Effector CD8-positive, alpha-beta T cell (primary cell): Measurements from ENCODE around the gene PAPPA.

Experiments used
- DNase-seq: peaks from one replicate; lab custom pipeline; 2025; lab: John Stamatoyannopoulos, UW

The PAPPA gene

DNA sequence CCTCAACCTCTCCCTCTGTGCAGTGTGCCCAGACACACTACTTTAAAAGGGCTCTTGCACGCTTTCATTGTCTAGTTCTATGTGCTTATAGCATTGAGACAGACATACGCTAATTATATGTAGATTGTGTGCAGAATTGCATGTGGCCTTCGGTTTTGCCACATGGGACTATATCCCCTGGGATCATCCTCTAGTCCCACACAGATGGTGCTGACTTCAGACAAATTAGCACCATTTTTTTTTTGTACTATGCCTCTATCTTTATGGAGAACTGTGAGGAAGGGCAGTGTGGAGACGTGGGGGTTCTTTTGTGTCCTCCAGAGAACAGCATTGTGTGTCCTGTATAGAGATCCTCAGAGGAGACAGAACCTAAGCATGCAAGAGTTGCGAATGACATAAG is 29.3 kb downstream of the PAPPA start:
- DNase-seq, result no peak

DNA sequence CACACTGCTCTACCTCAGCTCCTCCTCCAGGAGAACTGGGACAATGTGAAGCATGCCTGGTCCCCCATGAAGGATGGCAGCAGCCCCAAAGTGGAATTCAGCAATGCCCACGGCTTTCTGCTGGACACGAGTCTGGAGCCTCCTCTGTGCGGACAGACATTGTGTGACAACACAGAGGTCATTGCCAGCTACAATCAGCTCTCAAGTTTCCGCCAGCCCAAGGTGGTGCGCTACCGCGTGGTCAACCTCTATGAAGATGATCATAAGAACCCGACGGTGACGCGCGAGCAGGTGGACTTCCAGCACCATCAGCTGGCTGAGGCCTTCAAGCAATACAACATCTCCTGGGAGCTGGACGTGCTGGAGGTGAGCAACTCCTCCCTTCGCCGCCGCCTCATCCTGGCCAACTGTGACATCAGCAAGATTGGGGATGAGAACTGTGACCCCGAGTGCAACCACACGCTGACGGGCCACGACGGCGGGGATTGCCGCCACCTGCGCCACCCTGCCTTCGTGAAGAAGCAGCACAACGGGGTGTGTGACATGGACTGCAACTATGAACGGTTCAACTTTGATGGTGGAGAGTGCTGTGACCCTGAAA is 34.1 kb downstream of the PAPPA start:
- DNase-seq, result no peak

DNA sequence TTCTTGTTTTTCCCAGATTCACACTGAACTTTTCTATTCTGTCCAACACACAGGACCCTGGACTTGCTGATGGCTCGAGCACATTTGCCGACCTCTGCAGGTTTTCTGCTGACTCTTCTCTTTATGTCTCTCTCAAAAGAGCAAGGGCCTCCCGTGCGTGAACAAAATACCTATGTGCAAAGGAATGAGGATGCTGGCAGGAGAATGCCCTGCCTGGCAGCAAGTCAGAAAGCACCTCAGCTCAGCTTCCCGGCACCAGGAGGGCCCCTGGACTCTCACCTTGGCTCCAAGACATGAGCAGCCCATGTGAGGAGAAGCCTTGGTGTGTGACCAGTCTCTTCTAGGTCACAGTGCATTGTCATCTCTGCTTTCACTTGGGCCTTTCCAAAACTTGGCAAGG is 36.1 kb downstream of the PAPPA start:
- DNase-seq, result no peak

DNA sequence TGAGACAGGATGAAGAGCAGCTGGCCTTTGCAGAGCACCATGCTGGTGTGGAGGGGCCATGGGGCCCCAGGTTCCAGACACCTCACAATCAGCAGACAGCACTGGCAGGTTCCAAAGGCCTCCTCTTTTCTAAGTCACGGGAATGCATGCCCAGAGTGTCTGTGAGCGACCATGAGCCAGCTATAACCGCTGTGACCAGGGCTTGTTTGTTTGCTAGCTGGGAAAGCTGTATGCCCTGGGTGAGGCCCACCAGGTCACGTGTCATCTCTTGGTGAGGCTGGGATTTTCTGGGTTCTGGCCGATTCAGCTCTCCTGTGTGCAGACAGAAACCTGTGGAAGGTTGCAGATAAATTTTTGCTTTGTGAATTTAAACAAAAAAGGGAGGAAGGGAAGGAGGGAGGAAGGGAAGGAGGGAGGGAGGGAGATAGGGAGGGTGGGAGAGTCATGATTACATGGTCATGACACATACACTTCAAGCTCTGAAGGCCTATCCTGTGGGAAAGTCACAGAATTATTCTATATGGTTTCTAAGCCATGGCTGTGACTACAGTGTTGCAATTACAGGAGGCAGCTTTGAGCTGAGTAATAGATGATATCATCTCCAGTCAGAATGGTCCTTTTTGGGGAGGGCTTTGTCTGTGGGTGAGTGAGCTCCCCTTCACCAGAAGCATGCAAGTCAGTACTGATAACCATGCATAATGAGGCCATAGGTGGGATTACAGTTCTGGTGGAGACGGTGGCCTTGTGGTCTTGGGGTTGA is 37.2 kb downstream of the PAPPA start:
- DNase-seq, result no peak

DNA sequence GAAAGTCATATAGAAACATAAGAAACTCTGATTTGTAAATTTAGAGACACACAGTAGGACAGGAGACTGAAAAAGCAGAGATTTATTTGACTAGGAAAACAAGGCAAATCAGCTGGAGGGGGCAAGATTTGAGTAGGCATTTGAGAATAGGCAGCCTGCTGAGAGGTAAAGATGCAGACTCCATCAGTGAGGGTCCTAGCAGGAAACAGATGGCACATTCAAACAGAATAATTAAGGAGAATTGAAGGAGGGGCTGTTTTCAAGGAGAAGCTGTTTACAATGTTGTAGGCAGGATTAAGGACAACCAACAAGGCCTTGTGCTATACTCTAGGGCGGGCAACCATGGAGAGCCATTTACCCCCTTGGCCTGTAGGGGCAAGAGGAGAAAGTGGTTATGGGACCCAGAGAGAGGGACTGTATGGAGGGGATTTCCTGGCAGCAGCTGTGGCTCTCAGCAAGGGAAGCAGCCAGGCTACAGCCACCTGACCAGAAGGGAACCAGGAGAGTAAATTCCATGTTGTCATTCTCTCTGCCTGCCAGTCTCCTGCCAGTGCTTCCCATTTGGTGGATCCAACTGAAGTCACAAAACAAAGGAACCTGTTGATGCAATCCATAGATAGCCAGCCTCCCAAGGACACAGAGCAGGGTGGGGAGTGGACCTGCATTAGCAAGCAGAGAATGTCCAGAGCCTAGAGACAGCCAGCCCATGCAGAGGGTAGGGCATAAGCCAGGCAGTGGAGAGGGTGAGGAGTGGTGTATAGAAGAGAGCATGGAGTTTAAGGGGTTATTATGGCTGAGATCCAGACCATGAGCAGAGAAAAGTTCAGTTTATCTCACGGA is 38.2 kb downstream of the PAPPA start:
- no peak for DNase-seq

DNA sequence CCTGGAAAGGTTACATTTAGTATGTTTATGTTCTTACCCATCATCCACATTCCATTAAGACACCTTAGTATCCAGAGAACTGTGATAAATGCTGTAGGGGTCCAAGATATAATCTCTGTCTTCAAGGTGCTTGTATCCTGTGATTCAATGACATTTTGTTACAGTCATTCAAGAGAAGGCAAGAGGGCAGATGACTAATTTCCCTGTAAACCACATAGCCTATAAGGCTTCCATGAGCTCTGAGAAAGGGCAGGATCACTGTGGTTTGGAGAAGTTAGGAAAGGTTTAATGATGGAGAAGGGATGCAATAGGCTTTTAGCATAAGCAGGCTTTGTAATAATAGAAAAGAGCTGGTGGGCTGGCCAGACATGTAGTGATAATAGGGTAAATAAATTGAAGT is 40.0 kb downstream of the PAPPA start:
- DNase-seq, result no peak

DNA sequence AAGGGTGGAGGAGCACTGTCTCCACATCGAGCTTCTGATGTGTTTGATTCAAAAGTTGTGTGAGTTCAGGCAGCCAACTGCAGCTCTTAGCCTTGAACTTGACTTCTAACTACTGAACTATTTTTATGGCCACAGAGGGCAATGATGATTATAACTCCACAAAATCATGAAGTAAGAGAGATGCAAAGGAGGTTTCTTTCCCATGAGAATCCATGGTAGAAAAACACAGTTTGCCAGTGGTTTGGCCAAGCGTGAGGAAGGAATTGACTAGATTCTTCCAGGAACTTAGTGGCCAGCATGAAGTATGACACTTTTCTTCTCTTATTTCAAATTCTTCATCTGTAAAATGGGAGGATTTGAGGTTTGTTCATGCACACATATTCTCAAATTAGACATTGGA is 43.2 kb downstream of the PAPPA start:
- DNase-seq, result no peak

DNA sequence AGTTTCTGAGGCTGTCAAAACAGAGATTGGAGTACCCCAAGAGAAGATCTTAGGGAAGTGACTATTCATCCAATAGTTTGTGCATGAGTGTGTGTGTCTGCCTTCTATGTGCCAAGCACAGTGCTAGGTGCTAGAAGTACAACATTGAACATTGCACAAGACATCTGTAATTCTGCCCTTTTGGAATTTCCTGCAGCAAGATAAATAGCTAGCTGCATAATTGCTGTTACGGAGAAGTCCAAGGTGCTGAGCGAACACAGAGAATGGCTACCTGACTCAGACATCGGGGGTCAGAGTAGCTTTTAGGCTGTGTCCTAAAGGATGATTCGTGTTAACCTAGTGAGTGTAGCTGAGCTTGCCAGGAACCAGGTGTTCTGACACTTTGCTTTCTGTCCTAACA is 44.8 kb downstream of the PAPPA start:
- no peak for DNase-seq

DNA sequence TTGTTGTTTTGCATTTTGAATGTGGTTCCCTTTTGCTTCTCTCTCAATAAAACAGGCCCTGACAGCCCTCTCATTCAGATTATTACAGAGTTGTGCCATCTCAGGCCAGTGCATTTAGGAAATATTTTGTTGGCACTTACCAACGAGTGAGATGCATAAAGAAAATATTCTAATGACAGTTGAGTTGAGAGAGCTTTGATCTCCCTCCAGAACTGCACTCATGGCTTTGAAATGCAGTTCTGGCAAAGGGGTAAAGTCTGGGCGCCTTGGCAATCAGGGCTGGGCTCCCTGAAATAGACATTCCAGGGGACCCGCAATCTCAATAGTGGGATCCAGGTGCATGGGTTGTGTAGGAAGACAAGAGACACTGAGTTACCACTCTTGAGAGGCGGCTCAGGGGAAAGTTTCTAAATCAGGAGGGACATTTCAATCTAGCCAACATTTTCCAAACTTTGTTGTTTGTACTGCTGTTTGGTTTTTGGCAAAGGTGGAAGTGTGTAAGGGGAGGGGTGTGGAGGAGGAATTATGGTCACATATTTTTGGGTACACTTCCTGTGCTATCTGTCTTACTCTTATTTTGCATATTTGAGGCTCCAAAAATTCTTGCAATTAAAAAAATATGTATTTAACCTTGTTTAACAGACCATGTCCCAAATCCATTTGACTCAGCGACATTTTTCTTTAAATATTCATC is 48.8 kb downstream of the PAPPA start:
- no peak for DNase-seq

DNA sequence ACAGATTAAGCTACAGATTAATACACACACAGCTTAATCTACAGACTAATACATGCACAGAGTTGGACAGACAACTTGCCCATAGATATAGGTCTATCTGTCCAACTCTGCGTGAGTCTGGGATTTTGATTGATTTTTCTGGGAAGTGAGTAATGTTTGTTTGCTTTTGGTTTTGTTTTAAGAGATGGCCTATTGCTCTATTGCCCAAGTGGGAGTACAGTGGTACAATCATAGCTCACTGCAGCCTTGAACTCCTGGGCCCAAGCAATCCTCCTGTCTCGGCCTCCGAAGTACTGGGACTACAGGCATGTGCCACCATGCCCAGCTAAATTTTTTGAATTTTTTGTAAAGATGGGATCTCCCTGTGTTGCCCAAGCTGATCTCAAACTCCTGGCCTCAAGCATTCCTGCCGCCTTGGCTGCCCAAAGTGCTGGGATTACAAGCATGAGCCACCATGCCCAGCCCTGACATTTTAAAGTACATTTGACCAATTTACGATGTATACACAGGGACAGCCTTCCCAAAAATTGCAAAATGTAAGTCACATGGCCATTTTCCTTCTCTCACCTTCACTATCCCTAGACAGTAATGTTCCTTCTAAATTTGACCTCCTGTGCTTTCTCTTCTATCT is 50.8 kb downstream of the PAPPA start:
- DNase-seq, result no peak

DNA sequence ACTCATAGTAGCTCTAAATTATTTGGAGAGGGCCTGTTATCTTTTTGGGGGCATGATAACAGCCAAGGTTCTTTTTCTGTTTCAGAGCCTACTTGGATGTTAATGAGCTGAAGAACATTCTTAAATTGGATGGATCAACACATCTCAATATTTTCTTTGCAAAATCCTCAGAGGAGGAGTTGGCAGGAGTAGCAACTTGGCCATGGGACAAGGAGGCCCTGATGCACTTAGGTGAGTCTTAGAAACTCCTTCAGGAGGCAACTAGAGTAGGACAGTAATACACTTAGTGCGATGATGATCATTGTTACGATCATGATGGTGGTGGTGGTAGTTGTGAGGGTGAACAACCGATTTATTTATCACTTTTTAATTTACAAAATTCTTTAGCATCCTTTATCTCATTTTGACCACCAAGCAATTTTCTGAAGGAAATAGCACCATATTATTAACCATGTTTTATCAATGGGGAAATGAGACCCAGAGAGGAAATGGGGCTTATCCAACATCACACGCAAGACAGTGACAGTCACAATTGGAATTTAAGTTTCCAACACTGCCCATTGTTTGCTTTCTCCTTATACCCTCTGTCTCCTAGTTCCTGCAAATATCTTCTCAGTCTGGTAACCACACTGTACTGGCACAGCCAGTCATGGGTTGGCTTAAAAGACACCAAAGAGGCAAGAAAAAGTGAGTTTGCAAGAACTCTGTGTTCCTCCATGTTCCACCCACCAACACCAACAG is 54.0 kb downstream of the PAPPA start:
- DNase-seq, result no peak

DNA sequence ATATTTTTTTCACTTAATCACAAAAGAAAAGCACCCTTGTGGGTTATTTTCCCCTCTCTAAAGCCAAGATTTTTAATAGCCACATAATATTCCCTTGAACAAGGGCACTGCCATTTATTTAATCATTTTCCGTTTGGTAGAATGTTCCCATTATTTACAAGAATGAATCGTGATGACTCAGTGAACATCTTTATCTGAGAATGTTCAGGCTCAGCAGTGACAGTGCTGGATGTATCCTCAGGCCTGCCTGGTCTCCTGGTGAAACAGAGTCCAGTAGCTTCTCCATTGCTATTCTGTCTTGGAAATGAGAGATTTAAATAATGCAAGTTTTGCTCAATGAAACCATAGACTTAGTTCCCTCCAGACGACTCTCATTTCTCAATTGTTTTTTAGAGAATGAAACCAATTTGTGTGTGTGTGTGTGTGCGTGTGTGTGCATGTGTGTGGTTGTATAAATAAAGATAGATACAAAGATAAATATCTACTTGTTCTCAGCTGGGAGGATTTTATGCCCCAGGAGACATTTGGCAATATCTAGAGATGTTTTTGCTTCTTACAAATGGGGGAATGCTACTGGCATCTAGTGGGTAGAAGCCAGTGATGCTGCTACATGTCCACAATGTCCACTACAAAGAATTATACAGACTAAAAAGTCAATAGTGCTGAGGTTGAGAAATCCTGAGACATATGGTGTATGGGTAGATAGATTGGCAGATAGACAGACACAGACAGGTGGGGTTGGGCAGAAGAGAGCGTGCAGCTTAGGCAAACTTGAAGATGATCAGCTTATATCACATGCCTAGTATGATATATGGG is 55.0 kb downstream of the PAPPA start:
- no peak for DNase-seq

DNA sequence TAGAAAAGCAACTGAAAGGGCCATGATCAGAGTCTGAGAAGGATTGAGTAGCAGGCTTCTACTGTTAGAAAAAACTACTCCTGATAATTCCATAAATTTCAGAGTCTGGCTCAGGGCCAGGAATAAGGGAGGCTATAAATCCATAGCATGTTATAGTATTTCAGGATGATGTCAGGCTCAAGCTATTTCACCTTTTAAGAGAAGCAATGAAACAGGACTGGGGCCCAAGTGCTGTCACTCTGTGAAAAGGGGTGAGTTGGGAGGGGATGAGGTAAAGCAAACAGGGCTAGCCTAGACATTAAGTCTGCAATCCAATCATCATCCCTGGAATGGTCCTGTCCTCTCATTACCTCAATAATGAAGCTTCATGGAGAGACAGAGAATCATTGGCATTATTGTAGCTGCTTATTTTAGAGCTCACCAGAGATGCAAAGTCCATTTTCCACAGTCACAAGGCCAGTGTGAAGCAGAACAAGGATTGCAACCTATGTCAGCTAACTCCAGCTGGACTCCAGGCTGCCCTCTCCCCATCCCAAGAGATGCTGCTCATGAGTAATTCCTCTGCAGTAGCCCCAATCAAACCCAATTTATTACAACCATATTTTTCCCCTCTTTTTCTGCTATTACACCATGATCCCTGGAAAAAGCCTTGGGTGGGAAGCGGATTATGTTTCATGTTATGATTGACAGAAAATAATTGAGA is 56.0 kb downstream of the PAPPA start:
- no peak for DNase-seq

DNA sequence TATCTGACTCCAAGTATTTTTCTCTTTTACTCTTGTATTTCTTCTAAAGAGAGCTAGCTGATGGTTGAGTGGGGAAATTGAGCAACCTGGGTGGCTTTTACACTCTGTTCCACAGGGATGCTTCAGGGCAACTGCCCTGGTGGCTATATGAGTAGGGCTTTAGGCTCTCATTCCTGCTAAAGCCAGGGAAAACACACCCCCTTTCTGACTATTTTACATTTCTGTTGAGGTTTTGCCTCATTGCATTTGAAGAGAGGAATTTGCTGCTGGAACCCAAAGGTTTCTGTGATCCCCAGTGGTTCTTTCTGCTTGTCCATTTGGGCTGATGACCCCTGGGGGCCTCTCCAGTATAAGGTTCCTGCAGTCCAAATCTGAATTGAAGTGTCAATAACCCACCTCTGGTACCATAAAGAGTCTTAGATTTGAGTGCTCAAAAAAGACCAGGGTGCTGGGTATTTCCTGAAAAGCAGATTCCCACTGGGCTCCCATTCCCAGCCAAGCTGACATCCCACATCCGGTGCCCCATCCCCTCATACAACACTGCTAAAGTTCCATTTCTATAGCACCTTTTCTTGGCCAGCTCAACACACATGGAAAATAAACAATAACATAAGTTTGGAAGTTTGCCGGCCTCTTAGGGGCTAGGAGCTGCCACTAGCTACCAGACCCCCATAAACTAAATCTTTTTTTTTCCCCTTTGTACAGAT is 59.5 kb downstream of the PAPPA start:
- DNase-seq, result no peak

DNA sequence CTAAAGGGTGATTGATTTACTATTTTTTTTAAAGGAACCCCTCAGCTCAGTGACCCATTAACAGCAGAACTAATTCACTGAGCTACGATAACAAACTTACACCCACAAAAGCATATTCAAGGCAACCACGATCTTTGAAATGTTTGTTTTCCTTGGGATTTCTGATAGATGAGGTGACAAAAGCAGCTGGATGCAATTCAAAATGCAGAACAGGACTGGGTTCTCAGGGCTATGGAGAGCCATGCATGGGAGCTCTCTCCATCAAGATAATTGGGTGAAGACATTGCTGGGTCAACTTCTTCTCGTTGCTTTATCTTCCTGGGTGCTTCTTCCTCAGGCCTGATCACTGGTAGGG is 60.1 kb downstream of the PAPPA start:
- no peak for DNase-seq

DNA sequence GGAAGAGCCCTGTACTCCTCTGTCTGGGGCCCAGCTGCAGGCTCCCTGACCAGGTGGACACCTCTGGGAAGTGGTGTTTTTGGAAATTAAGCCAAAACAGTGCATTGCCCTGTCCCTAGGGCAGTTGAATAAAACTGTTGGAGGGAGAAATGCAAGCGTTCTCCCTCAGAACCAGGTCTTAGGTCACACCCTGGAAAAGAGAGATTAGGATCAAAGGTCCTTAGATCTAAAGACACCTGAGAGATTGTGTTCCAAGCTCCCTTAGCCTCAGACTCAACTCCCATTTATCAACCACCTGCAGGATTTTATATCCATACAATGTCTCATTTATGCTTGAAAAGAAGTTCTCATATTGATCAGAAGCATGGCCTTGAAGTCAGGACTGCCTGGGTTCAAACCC is 64.8 kb downstream of the PAPPA start:
- no peak for DNase-seq

DNA sequence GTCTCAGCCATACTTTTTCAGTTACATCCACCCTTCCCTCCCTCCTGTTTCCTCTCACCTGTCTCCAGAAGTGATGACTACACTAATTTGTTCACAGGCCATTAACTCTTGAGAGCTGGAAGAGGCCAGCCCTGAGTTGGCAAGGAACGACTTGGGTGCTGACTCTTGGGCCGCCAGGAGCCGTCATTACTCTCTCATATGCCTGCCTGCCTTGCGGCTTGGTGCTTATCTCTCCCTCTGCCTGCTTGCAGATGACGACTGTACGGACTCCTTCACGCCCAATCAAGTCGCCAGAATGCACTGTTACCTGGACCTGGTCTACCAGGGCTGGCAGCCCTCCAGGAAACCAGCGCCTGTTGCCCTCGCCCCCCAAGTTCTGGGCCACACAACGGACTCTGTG is 66.1 kb downstream of the PAPPA start:
- DNase-seq, result no peak

DNA sequence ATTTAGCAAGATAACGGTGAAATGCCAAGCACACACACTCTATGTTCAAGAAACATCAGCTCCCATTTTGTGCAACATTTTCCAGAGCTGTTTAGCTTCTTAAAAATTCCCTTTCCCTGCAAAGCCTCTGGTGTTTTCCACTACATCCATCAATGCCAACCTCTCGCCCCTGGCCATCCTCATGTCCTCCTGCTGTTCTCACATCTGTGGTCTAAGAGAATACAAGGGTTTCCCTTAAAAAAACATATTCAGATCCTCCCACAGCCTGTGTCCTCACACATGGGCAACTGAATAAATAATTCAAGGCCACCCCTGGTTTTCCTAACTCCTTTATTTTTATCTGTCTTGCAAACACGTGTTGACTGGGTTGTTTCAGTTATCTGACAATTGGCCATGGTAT is 70.3 kb downstream of the PAPPA start:
- DNase-seq, result no peak

DNA sequence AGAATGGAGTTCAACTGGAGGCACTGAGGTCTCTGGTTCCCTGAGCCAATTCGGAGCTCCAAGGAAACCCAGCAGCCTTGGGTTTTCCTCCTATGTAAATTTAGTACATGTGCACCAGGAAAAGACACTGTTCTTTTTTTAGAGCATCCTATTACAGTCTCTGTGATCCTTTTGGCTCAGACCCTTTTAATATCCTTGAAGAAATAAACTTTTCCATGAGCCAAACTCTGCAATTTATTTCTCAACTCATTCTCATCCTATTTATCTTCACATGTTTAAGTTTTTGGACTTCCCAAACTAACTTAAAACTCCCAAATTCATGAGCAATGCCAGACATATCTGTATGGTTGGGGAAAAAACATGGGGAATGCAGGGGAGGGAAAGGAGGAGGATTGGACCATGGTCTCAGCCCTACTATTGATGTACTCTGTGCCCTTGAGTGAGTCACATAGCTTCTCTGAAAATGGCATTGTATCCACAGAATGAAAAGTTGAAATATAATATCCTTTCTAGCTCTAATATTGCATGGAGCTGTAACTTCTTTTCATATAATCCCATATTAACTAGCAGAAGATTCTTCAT is 76.6 kb downstream of the PAPPA start:
- DNase-seq, result no peak
